Astrocyte (in vitro differentiated cells and primary cell): Measurements from ENCODE around the gene MDFIC.

Experiments used
- EZH2 ChIP-seq: IDR thresholded peaks from 2 replicates; pipeline ENCODE4 v1.6.1; 2012; ENCODE audit warnings: mild to moderate bottlenecking, low read length, inconsistent platforms; ENCODE audit not compliant: insufficient read depth
- TF ChIP-seq, protein P1 (sequence below): IDR thresholded peaks from 2 replicates; pipeline ENCODE4 v1.5.1; 2011; ENCODE audit warnings: low read depth, mild to moderate bottlenecking, inconsistent platforms, low read length, moderate library complexity; ENCODE audit not compliant: insufficient read depth

DNA sequence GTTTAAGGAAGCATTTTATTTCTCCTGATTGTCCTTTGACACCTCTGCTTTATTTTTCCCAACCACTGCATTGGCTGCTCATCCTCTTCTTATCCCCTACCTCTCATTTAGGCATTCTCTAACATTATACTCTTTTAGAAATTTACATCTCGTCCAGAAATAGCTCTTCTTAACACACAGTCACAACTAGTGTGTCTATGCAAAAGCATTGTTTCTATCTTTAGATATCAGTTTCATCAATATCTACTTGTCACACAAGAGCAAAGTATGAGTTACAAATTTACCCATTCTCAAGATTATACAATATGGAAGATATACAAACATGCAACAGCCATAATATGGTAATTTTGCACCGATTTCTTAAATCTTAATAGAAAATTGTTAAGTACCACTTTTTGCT is 35.7 kb upstream of the MDFIC start:
- no peak for TF ChIP-seq EZH2
- TF ChIP-seq, protein P1, sequence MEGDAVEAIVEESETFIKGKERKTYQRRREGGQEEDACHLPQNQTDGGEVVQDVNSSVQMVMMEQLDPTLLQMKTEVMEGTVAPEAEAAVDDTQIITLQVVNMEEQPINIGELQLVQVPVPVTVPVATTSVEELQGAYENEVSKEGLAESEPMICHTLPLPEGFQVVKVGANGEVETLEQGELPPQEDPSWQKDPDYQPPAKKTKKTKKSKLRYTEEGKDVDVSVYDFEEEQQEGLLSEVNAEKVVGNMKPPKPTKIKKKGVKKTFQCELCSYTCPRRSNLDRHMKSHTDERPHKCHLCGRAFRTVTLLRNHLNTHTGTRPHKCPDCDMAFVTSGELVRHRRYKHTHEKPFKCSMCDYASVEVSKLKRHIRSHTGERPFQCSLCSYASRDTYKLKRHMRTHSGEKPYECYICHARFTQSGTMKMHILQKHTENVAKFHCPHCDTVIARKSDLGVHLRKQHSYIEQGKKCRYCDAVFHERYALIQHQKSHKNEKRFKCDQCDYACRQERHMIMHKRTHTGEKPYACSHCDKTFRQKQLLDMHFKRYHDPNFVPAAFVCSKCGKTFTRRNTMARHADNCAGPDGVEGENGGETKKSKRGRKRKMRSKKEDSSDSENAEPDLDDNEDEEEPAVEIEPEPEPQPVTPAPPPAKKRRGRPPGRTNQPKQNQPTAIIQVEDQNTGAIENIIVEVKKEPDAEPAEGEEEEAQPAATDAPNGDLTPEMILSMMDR, result no peak
